HG03378 (cell line): Measurements from ENCODE around the gene PTPN1.
"Not testable (repeated sequence)": the region's sequence is repeated elsewhere in the genome, so short reads cannot be mapped to it uniquely, and the experiment has no call there.

Experiments
- ATAC-seq: cut with Tn5 transposase; IDR thresholded peaks from one replicate; pipeline ENCODE4 v1.9.1; 2021; ENCODE audit warnings: mild to moderate bottlenecking, moderate library complexity; ENCODE audit not compliant: unreplicated experiment

PTPN1 gene

DNA sequence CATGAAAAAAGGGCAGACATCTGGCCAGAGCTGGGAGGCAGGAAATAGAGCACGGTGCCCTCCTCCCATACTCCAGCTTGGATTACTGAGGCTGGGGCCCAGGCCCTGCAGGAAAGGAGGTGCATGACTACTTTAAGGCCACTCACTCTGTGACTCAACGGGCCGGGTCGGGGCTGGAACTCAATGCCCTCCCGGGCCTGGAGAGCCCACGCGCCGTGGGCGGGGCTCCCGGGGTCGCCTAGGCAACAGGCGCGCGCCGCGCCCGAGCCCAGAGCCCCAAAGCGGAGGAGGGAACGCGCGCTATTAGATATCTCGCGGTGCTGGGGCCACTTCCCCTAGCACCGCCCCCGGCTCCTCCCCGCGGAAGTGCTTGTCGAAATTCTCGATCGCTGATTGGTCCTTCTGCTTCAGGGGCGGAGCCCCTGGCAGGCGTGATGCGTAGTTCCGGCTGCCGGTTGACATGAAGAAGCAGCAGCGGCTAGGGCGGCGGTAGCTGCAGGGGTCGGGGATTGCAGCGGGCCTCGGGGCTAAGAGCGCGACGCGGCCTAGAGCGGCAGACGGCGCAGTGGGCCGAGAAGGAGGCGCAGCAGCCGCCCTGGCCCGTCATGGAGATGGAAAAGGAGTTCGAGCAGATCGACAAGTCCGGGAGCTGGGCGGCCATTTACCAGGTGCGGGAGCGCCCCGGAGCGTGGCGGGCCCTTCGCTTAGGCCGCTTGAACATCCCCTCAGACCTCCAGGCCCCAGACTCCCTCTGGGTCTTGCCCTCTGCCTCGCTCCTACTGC is at the start of gene PTPN1:
TSS of gene PTPN1 (plus strand) at position 461 of the 783 bp plus-strand sequence. CDS start at position 606, 145 bp downstream.
- peak; percentile 79 for ATAC-seq

DNA sequence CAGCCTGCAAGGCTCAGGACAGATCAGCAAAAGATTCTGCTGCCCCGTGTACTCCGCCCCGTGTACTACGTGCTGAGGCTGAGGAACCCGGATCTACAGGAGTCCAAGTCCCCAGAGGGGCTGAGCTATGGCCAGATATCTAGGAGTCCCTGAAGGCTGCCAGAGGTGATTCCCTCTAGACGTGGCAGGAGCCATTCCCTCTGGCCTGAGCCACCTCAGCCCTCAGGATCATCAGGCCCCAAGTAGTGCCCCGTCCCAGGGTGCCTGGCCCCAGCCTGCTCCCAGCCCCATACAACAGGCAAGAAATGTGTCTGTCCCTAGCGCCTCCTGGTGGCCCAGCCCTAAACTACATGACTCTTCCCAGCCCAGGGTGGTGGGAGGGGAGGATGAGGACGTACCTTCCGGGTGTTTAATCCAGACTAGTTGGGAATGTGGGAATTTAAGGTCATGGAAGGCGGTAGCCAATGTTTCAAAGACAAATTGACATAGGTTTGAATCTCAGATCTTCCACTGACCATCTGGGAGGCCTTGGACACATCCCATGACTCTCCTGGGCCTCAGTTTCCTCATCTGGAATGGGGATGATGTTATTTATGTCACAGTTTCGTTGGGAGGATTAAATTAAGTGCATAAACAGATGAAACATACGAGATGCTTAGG is 49.4 kb upstream of the PTPN1 start:
- ATAC-seq: no peak

DNA sequence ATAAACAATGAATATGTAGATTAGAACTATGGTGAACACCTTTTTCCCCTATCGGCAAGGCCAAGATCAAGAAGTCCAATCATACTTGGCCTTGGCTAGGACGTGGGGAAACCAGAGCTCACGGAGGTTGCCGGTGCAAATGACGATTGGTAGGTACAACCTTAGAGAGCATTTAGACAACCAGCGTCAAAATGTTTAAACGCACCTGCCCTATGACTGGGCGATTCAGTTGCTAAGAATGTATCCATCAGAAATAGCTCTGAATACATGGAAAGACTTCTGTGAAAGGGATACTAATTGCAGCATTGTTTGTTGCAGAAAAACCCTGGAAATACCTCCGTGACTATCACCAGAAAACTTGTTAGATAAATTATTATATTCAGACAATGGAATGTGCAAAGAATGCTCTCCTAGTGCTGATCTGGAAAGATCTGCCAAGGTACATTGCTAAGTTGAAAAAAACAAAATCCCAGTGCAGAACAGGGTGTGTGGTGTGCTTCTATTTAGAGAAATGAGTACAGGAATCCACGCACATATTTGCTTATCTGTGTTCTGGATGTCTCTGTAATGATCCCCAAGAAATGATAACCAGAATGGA is 48.0 kb upstream of the PTPN1 start:
- no peak for ATAC-seq

DNA sequence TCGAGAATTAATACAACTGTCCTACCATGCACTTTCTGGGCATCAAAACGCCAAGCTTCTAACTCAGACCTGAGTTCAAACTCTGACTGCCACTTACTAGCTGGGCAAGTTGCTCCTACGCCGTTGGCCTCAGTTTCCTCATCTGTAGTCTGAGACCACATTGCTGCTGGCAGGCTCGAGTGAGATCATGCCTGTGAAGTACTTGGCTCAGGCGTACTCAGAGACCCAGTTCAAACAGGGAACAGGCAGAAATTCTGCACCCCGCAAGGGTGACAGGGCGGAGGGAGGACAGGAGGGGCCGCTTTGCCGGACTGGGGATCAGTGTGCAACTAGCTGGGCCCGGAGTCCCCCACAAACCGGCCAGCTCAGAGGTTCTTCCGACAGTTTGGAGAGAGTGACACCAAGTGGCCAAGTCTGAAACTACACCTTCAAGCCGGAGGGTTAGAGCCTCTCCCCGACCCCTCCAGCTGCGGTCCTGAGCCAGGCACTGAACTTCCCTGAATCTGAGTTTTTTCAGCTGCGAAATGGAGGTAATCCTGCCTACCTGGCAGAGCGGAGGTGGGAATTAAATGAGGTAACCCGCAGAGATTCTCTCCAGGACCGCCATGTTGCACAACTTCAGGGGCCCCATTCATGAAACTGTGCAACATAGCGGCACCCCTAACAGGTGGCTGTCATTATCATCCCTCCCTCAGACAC is 46.0 kb upstream of the PTPN1 start:
- no peak for ATAC-seq

DNA sequence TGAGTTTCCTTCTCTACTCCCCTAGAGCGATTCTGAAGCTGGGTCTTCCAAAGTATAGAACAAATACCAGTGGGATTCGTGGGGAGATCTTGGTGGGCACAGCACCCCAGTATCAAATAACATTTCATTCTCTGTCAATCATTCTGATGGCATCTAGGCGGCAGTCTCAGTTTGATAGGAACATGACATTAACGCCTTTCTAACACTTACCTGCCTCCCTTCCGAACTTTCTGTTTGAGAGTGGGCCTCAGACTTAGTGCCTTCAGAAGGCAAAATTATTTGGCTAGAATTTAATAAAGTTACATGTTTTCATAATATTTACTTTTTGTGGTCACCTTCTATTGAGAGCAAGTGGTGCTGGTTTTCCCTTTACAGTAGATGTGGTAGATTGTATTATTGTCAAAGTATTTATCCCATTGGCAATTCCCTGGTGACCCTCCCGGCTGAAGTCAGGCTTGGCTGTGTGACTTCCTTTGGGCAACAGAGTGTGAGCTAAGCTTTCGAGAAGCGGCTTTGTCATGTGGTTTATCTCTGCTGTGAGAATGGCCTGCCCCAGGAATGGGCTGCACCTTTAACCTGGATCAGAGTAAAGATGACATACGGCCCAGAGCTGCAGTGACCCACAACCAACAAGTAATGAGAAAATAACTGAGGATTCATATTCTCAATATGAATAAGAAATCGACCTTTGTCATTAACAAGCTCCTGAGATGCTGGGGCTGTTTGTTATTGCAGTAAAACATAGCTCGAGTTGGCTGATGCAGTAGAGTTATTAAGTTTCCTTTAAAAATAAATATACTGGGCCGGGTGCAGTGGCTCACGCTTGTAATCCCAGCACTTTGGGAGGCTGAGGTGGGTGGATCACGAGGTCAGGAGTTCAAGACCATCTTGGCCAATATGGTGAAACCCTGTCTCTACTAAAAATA is 45.2 kb upstream of the PTPN1 start:
- no peak for ATAC-seq

DNA sequence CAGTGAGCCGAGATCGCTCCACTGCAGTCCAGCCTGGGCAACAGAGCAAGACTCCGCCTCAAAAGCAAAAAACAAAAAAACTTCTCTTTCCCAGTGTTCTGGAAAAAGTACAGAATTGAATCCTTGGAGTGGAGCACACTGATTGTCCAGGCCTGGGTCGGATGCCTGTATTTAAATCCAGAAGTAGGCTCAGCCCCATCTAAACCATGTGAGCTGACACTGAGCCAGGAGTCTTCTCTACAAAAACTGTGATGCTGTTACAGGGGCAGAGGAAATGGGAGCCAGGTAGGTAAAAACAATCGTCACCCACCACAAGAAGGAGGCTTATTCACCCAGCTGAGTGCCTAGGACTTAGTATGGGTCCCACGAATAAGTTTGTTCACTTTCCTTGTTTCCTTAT is 43.0 kb upstream of the PTPN1 start:
- no peak for ATAC-seq

DNA sequence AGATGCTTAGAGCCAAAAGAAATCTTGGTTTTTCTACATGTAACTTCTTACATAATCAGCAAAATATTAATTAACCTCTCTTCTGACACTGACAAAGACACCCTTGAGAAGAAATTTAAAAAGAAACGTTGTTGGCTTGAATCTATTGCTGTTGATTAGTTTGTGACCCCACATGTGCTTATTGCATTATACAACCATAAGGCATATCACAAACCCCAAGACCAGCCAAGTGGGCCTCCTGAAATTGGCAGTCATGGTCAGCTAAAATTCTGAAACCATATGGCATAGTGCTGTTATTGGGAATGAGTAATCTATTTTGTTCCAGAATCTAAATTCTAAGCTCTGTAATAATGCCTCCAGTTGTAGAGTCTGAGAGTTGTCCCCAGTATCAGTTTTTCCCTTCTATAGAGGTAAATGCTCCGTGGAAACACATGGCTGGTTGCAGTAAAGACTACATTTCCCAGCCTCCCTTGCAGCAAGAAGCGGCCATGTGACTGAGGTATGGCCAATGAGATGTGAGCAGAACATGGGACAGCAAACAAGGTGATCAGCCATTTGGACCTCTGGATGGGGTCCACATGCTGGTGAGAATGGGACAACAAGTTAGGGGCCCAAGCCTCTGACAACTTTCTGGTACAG is 42.3 kb upstream of the PTPN1 start:
- no peak for ATAC-seq

DNA sequence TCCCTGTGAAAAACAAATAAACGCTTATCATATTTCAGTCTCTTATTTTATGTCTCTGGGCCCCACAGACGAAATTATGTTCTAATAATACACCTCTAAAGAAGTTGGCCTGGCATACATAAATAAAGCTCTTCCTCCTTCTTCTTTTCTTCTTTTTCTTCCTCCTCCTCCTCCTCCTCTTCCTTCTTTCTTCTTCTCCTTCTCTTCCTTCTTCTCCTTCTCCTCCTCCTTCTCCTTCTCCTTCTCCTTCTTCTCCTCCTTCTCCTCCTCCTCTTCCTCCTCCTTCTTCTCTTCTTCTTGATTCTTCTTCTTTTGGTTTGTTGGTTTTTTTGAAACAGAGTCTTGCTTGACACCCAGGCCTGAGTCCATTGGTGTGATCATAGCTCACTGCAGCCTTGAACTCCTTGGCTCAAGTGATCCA is 41.8 kb upstream of the PTPN1 start:
- ATAC-seq: no peak

DNA sequence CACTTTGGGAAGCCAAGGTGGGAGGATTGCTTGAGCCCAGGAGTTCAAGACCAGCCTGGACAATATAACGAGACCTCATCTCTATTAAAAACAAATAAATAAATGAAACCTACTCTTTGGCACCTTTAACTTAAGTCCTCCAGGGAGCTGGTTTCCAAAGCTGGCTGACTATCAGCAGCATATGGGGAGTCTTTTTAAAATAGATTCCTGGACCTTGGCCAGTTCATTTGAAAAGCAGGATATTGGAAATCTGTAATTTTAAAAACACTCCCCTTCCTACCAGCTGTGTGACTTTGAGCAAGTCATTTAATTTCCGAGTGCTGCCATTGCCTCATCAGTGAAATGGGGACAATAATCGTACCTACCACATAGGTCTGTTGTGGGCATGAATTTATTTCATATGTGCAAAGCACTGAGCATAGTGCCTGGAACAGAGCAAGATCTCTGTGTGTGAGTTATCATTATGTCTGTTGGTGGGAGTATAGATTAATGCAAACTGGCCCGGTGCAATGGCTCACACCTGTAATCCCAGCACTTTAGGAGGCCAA is 40.9 kb upstream of the PTPN1 start:
- no peak for ATAC-seq

DNA sequence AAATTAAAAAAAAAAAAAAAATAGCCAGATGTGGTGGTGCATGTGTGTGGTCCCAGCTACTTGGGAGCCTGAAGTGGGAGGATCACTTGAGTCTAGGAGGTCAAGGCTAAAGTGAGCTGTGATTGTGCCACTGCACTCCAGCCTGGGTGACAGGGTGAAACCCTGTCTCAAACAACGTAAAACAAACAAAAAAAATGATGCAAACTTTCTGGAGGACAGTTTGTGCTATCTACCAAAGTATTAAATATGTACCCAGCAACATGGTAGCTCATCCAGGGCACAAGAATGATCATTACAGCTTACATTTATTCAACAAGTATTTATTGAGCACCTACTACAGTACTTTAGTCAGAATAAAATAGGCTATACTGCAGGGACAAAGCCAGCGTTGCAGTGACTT is 40.4 kb upstream of the PTPN1 start:
- no peak for ATAC-seq

DNA sequence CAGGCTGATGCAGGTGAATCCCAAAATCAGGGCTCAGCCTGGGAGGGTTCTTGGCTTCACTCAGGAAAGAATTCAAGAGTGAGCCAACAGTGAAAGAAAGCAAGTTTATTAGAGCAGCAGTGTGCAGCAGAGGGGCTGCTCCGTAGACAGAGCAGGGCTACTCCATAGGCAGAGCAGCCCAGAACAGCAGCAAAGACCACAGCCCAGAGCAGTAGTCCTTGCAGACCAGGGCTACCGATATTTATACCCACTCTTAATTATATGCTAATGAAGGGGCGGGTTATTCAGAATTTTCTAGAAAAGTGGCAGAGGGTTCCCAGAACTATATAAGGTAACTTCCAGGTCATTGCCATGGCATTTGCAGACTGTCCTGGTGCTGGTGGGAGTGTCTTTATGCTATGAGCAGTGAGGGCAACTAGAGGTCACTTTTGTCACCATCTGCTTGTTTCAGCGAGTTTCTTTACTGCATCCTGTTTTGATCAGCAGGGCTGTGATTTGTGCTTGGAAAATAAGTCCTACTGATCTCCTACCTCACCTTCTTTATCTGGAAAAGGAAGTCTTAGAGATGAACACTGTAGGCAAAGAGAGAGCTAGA is 39.8 kb upstream of the PTPN1 start:
- no peak for ATAC-seq

DNA sequence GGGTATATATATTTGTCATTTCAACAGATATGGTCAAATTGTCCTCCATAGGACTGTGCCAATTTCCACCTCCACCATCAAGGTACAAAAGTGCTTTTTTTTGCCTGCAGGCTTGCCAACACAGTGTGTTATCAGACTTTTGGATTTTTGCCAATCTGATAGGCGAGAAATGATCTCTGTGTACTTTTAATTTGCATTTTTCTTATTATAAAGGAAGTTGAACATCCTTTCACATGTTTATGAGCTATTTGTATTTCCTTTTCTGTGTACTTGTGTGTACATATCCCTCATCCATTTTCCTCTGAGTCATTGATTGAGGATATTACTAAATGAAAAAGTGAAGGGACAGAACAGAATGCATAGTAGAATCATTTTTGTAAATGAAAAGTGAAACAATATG is 39.0 kb upstream of the PTPN1 start:
- ATAC-seq: no peak

DNA sequence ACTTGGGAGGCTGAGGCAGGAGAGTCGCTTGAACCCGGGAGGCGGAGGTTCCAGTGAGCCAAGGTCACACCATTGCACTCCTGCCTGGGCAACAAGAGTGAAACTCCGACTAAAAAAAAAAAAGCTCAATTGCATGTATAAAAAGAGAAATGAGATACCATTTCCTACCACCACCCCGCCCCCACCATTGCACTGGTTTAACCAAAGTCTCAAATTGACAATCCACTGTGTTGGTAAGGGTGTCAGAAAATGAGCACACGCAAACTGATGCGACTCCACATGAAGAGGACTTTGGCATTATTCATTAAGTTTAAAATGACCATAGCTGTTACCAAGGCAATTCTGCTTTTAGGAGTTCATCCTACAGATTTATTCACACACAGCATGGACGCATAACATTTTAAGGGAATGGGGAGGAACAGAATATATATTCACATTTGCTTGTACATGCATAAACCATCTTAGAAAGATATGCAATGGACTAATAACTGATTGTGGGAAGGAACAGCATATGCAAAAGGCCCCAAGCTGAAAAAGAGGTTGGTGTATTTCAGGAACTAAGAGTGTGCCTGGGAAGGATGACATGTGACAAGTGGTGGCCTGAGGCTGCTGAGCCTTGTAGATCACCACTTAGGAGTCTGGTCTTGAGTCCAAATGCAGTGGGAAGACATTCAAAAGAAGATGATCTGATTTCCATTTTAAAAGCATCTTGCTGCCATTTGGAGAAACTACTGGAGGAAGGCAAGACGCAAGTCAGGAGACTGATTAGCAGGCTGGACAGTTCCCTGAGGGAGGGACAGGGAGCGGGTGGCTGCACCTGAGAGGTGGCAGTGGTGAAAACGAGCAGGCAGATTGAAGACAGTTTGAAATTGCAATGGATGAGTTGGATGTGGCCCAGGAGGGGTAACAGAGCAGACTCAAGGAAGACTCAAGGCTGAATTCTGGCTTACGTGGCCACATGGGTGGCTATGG is 37.2 kb upstream of the PTPN1 start:
- no peak for ATAC-seq

DNA sequence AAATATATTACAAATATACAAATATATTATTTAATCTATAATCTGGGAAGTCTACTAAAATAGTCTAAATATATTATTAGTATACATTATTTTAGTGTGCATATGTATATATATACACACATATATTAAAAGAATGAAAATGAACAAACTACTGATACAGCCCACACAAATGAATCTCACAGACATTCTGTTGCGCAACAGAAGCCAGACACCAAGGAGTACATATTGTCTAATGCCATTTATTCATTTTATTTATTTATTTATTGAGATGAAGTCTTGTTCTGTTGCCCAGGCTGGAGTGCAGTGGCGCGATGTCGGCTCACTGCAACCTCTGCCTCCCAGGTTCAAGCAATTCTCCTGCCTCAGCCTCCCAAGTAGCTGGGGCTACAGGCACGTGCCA is 35.8 kb upstream of the PTPN1 start:
- not testable (repeated sequence) for ATAC-seq

DNA sequence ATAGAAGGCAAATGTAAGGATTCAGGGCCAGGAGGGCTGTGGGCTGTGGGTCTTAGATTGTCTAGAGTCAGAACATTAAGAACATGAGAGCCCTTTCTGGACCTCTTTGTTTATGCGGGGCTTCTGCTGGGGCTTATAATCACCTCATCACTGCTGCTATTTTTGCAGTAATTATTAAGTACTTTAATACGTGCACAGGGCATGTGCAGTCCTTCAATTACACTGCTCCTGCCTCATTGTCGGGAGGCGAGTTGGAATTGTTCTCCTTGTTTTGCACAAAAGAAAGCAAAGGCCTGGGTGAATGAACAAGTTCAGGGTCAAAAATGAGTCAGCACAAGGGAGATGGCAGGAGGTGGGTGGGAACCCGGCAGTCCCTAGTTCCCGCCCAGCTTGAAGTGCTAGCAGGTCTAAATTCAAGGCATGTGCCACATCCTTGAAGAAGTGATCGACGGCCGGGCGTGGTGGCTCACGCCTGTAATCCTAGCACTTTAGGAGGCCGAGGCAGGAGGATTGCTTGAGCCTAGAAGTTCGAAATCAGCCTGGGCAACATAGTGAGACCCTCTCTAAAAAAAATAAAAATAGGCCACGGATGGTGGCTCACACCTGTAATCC is 34.4 kb upstream of the PTPN1 start:
- no peak for ATAC-seq

DNA sequence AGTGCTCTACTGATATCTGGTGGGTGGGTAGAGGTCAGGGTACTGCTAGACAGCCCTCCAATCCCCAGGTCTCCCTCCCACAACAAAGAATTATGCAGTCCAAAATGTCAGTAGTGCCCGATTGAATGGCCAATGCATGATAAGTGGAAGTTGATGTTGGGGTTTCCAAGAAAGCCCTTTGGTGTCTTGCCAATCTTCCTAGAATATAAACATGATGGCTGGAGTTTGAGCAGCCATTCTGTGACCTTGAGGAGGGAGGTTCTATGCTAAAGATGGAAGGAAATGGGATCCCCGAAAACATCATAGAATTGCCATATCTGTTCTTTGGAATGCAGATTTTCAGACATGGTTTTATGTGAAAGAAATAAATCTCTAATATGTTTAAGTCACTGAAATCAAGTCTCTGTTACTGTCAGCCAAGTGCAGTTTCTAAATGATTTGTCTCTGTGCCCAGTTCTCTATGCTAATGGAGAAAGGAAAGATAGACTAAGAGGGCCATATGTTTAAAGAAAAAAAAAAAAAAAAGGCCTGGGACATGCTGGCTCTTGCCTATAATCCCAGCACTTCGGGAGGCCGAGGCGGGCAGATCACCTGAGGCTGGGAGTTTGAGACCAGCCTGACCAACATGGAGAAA is 32.8 kb upstream of the PTPN1 start:
- ATAC-seq: no peak
